SK-N-SH treated with all-trans-retinoic acid at 6 μM for 48 hours (cell line): ENCODE results near the gene MADD.

Experiments used
- ARNTL ChIP-seq: fragments of 450-650 bp; formaldehyde crosslinking; IDR thresholded peaks from 2 replicates; pipeline ENCODE4 v1.5.0; 2020; ENCODE audit warnings: low read depth, mild to moderate bottlenecking, moderate library complexity, borderline replicate concordance
- ESRRG ChIP-seq: fragments of 250-450 bp; sonication (Bioruptor Pico); IDR thresholded peaks from 2 replicates; pipeline ENCODE4 v1.6.1; 2021; ENCODE audit warnings: mild to moderate bottlenecking
- GLIS3 ChIP-seq: fragments of 250-450 bp; sonication (Bioruptor Pico); IDR thresholded peaks from 2 replicates; pipeline ENCODE4 v1.5.0; 2020; ENCODE audit warnings: mild to moderate bottlenecking, moderate library complexity
- PATZ1 ChIP-seq: fragments of 250-450 bp; sonication (Bioruptor Pico); IDR thresholded peaks from 2 replicates; pipeline ENCODE4 v1.8.0; 2020; ENCODE audit warnings: mild to moderate bottlenecking, moderate library complexity, borderline replicate concordance
- PPARA ChIP-seq: fragments of 250-450 bp; sonication (Bioruptor Pico); IDR thresholded peaks from 2 replicates; pipeline ENCODE4 v1.5.0; 2020; ENCODE audit warnings: mild to moderate bottlenecking, borderline replicate concordance
- TOX ChIP-seq: fragments of 250-450 bp; sonication (Bioruptor Pico); IDR thresholded peaks from 2 replicates; pipeline ENCODE4 v1.8.0; 2021; ENCODE audit warnings: mild to moderate bottlenecking, moderate library complexity, borderline replicate concordance
- ZC3H10 ChIP-seq: fragments of 250-450 bp; sonication (Bioruptor Pico); IDR thresholded peaks from 2 replicates; pipeline ENCODE4 v1.5.1; 2021; ENCODE audit warnings: mild to moderate bottlenecking, moderate library complexity
- TF ChIP-seq, protein P1 (sequence below): fragments of 250-450 bp; sonication (Bioruptor Pico); IDR thresholded peaks from 2 replicates; pipeline ENCODE4 v1.8.0; 2021; ENCODE audit warnings: low read depth, mild to moderate bottlenecking, moderate library complexity, borderline replicate concordance
- TF ChIP-seq, protein P2 (sequence below): fragments of 250-450 bp; sonication (Bioruptor Pico); IDR thresholded peaks from 2 replicates; pipeline ENCODE4 v1.5.1; 2021; ENCODE audit warnings: mild to moderate bottlenecking, moderate library complexity

DNA sequence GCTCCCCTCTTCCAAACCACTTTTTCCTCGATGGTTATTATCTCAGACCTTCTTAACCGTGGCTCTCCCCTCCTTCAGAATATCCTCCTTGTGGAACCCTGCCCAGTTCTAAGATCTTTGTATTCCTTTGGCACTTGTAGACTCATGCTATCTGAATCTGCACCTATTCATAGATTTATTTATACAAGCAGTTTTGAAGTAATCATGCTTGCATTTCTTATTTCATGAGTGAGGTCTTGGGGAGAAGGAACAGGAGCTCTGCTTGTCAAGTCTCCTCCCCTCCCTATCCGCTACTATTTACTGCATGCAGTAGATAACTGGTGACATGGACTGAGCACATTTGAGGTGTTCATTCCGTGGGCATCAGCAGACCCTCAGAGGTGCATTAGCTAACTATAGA lies 5.4 kb upstream of the MADD start:
- TF ChIP-seq PATZ1 (CRISPR knock-in tag), result no peak
- TF ChIP-seq ESRRG, result no peak
- no peak for TF ChIP-seq ARNTL (CRISPR knock-in tag)
- TF ChIP-seq TOX, result no peak
- no peak for TF ChIP-seq PPARA (CRISPR knock-in tag)
- TF ChIP-seq, protein P1, sequence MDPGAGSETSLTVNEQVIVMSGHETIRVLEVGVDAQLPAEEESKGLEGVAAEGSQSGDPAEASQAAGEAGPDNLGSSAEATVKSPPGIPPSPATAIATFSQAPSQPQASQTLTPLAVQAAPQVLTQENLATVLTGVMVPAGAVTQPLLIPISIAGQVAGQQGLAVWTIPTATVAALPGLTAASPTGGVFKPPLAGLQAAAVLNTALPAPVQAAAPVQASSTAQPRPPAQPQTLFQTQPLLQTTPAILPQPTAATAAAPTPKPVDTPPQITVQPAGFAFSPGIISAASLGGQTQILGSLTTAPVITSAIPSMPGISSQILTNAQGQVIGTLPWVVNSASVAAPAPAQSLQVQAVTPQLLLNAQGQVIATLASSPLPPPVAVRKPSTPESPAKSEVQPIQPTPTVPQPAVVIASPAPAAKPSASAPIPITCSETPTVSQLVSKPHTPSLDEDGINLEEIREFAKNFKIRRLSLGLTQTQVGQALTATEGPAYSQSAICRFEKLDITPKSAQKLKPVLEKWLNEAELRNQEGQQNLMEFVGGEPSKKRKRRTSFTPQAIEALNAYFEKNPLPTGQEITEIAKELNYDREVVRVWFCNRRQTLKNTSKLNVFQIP, result no peak
- no peak for TF ChIP-seq ZC3H10 (CRISPR knock-in tag)
- TF ChIP-seq, protein P2, sequence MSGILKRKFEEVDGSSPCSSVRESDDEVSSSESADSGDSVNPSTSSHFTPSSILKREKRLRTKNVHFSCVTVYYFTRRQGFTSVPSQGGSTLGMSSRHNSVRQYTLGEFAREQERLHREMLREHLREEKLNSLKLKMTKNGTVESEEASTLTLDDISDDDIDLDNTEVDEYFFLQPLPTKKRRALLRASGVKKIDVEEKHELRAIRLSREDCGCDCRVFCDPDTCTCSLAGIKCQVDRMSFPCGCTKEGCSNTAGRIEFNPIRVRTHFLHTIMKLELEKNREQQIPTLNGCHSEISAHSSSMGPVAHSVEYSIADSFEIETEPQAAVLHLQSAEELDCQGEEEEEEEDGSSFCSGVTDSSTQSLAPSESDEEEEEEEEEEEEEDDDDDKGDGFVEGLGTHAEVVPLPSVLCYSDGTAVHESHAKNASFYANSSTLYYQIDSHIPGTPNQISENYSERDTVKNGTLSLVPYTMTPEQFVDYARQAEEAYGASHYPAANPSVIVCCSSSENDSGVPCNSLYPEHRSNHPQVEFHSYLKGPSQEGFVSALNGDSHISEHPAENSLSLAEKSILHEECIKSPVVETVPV (CRISPR knock-in tag), result no peak
- TF ChIP-seq GLIS3 (CRISPR knock-in tag), result no peak
